ENCODE results near the gene SERINC4. TPM values are rescaled to one million over a fixed set of nuclear protein-coding genes. Genes with fewer than 3 reads are reported as not detected.

Gene SERINC4
- total RNA-seq, 1 experiment from 2014 or later, result not detected

DNA sequence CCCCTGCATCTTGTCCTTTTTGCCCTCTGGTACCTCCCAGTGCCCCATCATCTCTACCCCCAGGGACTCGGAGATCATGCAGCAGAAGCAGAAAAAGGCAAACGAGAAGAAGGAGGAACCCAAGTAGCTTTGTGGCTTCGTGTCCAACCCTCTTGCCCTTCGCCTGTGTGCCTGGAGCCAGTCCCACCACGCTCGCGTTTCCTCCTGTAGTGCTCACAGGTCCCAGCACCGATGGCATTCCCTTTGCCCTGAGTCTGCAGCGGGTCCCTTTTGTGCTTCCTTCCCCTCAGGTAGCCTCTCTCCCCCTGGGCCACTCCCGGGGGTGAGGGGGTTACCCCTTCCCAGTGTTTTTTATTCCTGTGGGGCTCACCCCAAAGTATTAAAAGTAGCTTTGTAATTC lies 6.4 kb downstream of the SERINC4 start:
- no peaks in the 10 kb centered on the region for H3K27me3 Mint-ChIP-seq (ENCODE audit: insufficient read depth, unreplicated experiment)
- H3K27ac Mint-ChIP-seq (ENCODE audit: low read depth, unreplicated experiment), result peak overlapping the region; percentile 94
- peaks cover 49% of the 10 kb centered on the region for H3K36me3 Mint-ChIP-seq (ENCODE audit: insufficient read depth, unreplicated experiment)
- TF ChIP-seq CTCF (IDR thresholded peaks at IDR 0.05; ENCODE audit: unreplicated experiment), result no peak
- DNase-seq (ENCODE audit: unreplicated experiment), result no peak
- peaks cover 21% of the 10 kb centered on the region for H3K4me1 Mint-ChIP-seq (ENCODE audit: insufficient read depth, unreplicated experiment)
- H3K4me3 Mint-ChIP-seq (ENCODE audit: unreplicated experiment), result peak overlapping the region; percentile 95
- H3K9me3 Mint-ChIP-seq (ENCODE audit: unreplicated experiment), result no peaks in the 10 kb centered on the region
- POLR2A ChIA-PET, result interaction anchor here (0.7 to 13.7 kb wide), 9 partner anchors 7 to 85 kb away, joined by 3 to 162 read pairs (median 4); partner anchors contain the start of genes ELL3, HYPK, PDIA3 and SERINC4
- CTCF ChIA-PET, result interaction anchor here (1.0 to 6.8 kb wide), 3 partner anchors 9 to 425 kb away, joined by 3 to 40 read pairs (median 4); partner anchors contain the start of gene ELL3
- BruUV-seq (replicated peaks), result no TSS peak
- intact Hi-C loops (cut with micrococcal nuclease), result no loop called here

- POLR2A ChIA-PET, result interaction anchor here (0.5 to 13.7 kb wide), 16 partner anchors 8 to 624 kb away, joined by 3 to 162 read pairs (median 4); partner anchors contain the start of genes ELL3, HYPK, MFAP1 and PDIA3
These were observed 7.1 kb downstream of the SERINC4 start for GRCh38 chr15:43792761-43793476.

GRCh38 chr15:43791993-43792760 lies 7.8 kb downstream of the SERINC4 start, which contains the start of gene SERF2:
Gene SERF2, plus strand, starts transcription at chr15:43792320. Its CDS starts 57 bp downstream, at chr15:43792377.
- intact Hi-C loops (cut with micrococcal nuclease), result no loop called here
- CTCF ChIA-PET, result interaction anchor here (0.7 to 6.8 kb wide), 2 partner anchors 16 to 45 kb away, joined by 3 to 40 read pairs; partner anchors contain the start of gene ELL3
- POLR2A ChIA-PET, result interaction anchor here (0.5 to 13.7 kb wide), 14 partner anchors 9 to 635 kb away, joined by 3 to 162 read pairs (median 4); partner anchors contain the start of genes CTDSPL2, ELL3, HYPK and MFAP1
- peaks cover 14% of the 10 kb centered on the region for H3K4me1 Mint-ChIP-seq (ENCODE audit: insufficient read depth, unreplicated experiment)
- H3K9me3 Mint-ChIP-seq (ENCODE audit: unreplicated experiment), result no peaks in the 10 kb centered on the region
- H3K27ac Mint-ChIP-seq (ENCODE audit: low read depth, unreplicated experiment), result peak within 1 kb of the TSS; percentile 94
- peaks cover 48% of the 10 kb centered on the region for H3K36me3 Mint-ChIP-seq (ENCODE audit: insufficient read depth, unreplicated experiment)
- TF ChIP-seq CTCF (IDR thresholded peaks at IDR 0.05; ENCODE audit: unreplicated experiment), result no peak
- peak; percentile 99 for DNase-seq (ENCODE audit: unreplicated experiment)
- H3K4me3 Mint-ChIP-seq (ENCODE audit: unreplicated experiment), result peak within 1 kb of the TSS; percentile 95
- H3K27me3 Mint-ChIP-seq (ENCODE audit: insufficient read depth, unreplicated experiment), result no peaks in the 10 kb centered on the region
- BruUV-seq (replicated peaks), result TSS peak; percentile 53

More at GRCh38 chr15:43792761-43793476, 7.1 kb downstream of the SERINC4 start:
- no TSS peak for BruUV-seq (replicated peaks)
- CTCF ChIA-PET, result interaction anchor here (0.5 to 6.8 kb wide), 4 partner anchors 17 to 44 kb away, joined by 3 to 40 read pairs (median 4); partner anchors contain the start of gene ELL3
- peak; percentile 23 for DNase-seq (ENCODE audit: unreplicated experiment)
- peaks cover 49% of the 10 kb centered on the region for H3K36me3 Mint-ChIP-seq (ENCODE audit: insufficient read depth, unreplicated experiment)
- peaks cover 14% of the 10 kb centered on the region for H3K4me1 Mint-ChIP-seq (ENCODE audit: insufficient read depth, unreplicated experiment)
- intact Hi-C loops (cut with micrococcal nuclease), result no loop called here
- peak overlapping the region; percentile 94 for H3K27ac Mint-ChIP-seq (ENCODE audit: low read depth, unreplicated experiment)
- no peak for TF ChIP-seq CTCF (IDR thresholded peaks at IDR 0.05; ENCODE audit: unreplicated experiment)
- no peaks in the 10 kb centered on the region for H3K27me3 Mint-ChIP-seq (ENCODE audit: insufficient read depth, unreplicated experiment)
- H3K4me3 Mint-ChIP-seq (ENCODE audit: unreplicated experiment), result peak overlapping the region; percentile 95
- no peaks in the 10 kb centered on the region for H3K9me3 Mint-ChIP-seq (ENCODE audit: unreplicated experiment)

Data from MCF 10A (cell line).